BLaER1 (cell line): ENCODE results near the gene MAGI1.
"Not testable (repeated sequence)": the region's sequence is repeated elsewhere in the genome, so short reads cannot be mapped to it uniquely, and the experiment has no call there.

Source experiments
- H3K27ac ChIP-seq: shearing (Covaris generic); formaldehyde crosslinking; 2 replicates; pipeline ENCODE4 v1.8.1; 2022
- H3K27me3 ChIP-seq: shearing (Covaris generic); formaldehyde crosslinking; 2 replicates; pipeline ENCODE4 v1.8.1; 2022
- H3K36me3 ChIP-seq: shearing (Covaris generic); formaldehyde crosslinking; 2 replicates; pipeline ENCODE4 v1.8.1; 2022
- H3K4me1 ChIP-seq: shearing (Covaris generic); formaldehyde crosslinking; 2 replicates; pipeline ENCODE4 v1.8.1; 2022
- H3K4me2 ChIP-seq: shearing (Covaris generic); formaldehyde crosslinking; 2 replicates; pipeline ENCODE4 v1.8.1; 2022
- H3K4me3 ChIP-seq: shearing (Covaris generic); formaldehyde crosslinking; 2 replicates; pipeline ENCODE4 v1.8.1; 2022
- H3K9ac ChIP-seq: shearing (Covaris generic); formaldehyde crosslinking; 2 replicates; pipeline ENCODE4 v1.8.1; 2022
- H3K9me3 ChIP-seq: shearing (Covaris generic); formaldehyde crosslinking; 2 replicates; pipeline ENCODE4 v1.8.1; 2022
- H4K20me1 ChIP-seq: shearing (Covaris generic); formaldehyde crosslinking; 2 replicates; pipeline ENCODE4 v1.8.1; 2022
- Cebpa-rat ChIP-seq: shearing (Covaris generic); IDR thresholded peaks from 2 replicates; pipeline ENCODE4 v1.8.1; 2022

The MAGI1 gene

GRCh38 chr3:65524584-65524983, 514.1 kb downstream of the MAGI1 start:
- H4K20me1 ChIP-seq, result no peaks in the 10 kb centered on the region
- no peak overlapping the region for H3K9ac ChIP-seq
- peaks cover 16% of the 10 kb centered on the region; the same call in 1 of the 2 replicates for H3K36me3 ChIP-seq
- H3K4me1 ChIP-seq, result peaks cover 86% of the 10 kb centered on the region
- H3K4me2 ChIP-seq, result peak overlapping the region; percentile 82
- H3K4me3 ChIP-seq, result no peak overlapping the region
- peak overlapping the region; percentile 89 for H3K27ac ChIP-seq
- no peak for TF ChIP-seq Cebpa-rat
- no peaks in the 10 kb centered on the region for H3K27me3 ChIP-seq
- peaks cover 36% of the 10 kb centered on the region for H3K9me3 ChIP-seq

GRCh38 chr3:65523878-65524277, 514.8 kb downstream of the MAGI1 start:
- peak overlapping the region; percentile 82 for H3K4me2 ChIP-seq
- H3K9ac ChIP-seq, result peak overlapping the region; percentile 7

GRCh38 chr3:65521032-65521431, 517.7 kb downstream of the MAGI1 start:
- H3K9me3 ChIP-seq, result peaks cover 13% of the 10 kb centered on the region
- no peaks in the 10 kb centered on the region for H4K20me1 ChIP-seq
- TF ChIP-seq Cebpa-rat, result no peak
- peak overlapping the region; percentile 56 for H3K9ac ChIP-seq
- peak overlapping the region; percentile 89 for H3K27ac ChIP-seq
- H3K36me3 ChIP-seq, result peaks cover 10% of the 10 kb centered on the region; the same call in 1 of the 2 replicates
- H3K4me3 ChIP-seq, result 0 out of 2 replicates have a peak overlapping the region, but pooled peaks have one; percentile 37
- H3K4me2 ChIP-seq, result peak overlapping the region; percentile 82
- H3K27me3 ChIP-seq, result no peaks in the 10 kb centered on the region
- peaks cover 92% of the 10 kb centered on the region for H3K4me1 ChIP-seq

More at GRCh38 chr3:65523878-65524277, 514.8 kb downstream of the MAGI1 start:
- no peak for TF ChIP-seq Cebpa-rat
- Histone ChIP-seq H3K9me3 (peaks cover 35% of the 10 kb centered on the region), H3K4me1 (peaks cover 88% of the 10 kb centered on the region), H3K4me3 (no peak overlapping the region), H3K27me3 (no peaks in the 10 kb centered on the region), H3K36me3 (peaks cover 16% of the 10 kb centered on the region; the same call in 1 of the 2 replicates), H3K27ac (peak overlapping the region; percentile 89), H4K20me1 (no peaks in the 10 kb centered on the region)

GRCh38 chr3:65516998-65517397, 521.7 kb downstream of the MAGI1 start:
- Histone ChIP-seq H3K36me3 (0 out of 2 replicates have a peak, but pooled peaks cover 4% of the 10 kb centered on the region), H3K4me2 (peak overlapping the region; percentile 82), H3K4me3 (0 out of 2 replicates have a peak overlapping the region, but pooled peaks have one; percentile 12), H3K27me3 (no peaks in the 10 kb centered on the region), H3K9ac (no peak overlapping the region), H4K20me1 (no peaks in the 10 kb centered on the region), H3K4me1 (peaks cover 52% of the 10 kb centered on the region), H3K9me3 (peaks cover 12% of the 10 kb centered on the region), H3K27ac (peak overlapping the region; percentile 89)
- TF ChIP-seq Cebpa-rat, result no peak

GRCh38 chr3:65514317-65514716, 524.4 kb downstream of the MAGI1 start:
- H3K4me3 ChIP-seq, H3K27ac ChIP-seq, H4K20me1 ChIP-seq, H3K4me2 ChIP-seq, H3K36me3 ChIP-seq, H3K27me3 ChIP-seq, H3K9ac ChIP-seq: not testable (repeated sequence)
- Histone ChIP-seq H3K9me3 (peaks cover 16% of the 10 kb centered on the region), H3K4me1 (peaks cover 25% of the 10 kb centered on the region)

GRCh38 chr3:65509423-65509794, 529.3 kb downstream of the MAGI1 start:
- not testable (repeated sequence) for H3K4me3 ChIP-seq, H3K9ac ChIP-seq, H3K4me1 ChIP-seq, H3K4me2 ChIP-seq, H3K27me3 ChIP-seq, H3K27ac ChIP-seq, H3K36me3 ChIP-seq, H4K20me1 ChIP-seq
- peaks cover 35% of the 10 kb centered on the region for H3K9me3 ChIP-seq

GRCh38 chr3:65508750-65509422, 529.8 kb downstream of the MAGI1 start:
- Histone ChIP-seq H3K4me1 (peaks cover 7% of the 10 kb centered on the region), H3K27me3 (no peaks in the 10 kb centered on the region), H3K9me3 (peaks cover 35% of the 10 kb centered on the region), H4K20me1 (no peaks in the 10 kb centered on the region), H3K9ac (no peak overlapping the region), H3K36me3 (peaks cover 4% of the 10 kb centered on the region; the same call in 1 of the 2 replicates), H3K4me3 (no peak overlapping the region), H3K4me2 (no peak overlapping the region), H3K27ac (no peak overlapping the region)
- no peak for TF ChIP-seq Cebpa-rat

- Histone ChIP-seq H3K27me3 (no peaks in the 10 kb centered on the region), H4K20me1 (no peaks in the 10 kb centered on the region), H3K4me3 (no peak overlapping the region), H3K9ac (no peak overlapping the region), H3K4me2 (no peak overlapping the region), H3K4me1 (peaks cover 12% of the 10 kb centered on the region), H3K9me3 (peaks cover 35% of the 10 kb centered on the region), H3K27ac (no peak overlapping the region), H3K36me3 (peaks cover 4% of the 10 kb centered on the region; the same call in 1 of the 2 replicates)
- no peak for TF ChIP-seq Cebpa-rat
Observed at GRCh38 chr3:65507437-65507836, 531.3 kb downstream of the MAGI1 start.

GRCh38 chr3:65503776-65504175, 534.9 kb downstream of the MAGI1 start:
- TF ChIP-seq Cebpa-rat, result no peak

GRCh38 chr3:65502526-65502925, 536.2 kb downstream of the MAGI1 start:
- no peaks in the 10 kb centered on the region for H3K36me3 ChIP-seq
- H3K9me3 ChIP-seq, result peaks cover 19% of the 10 kb centered on the region
- 0 out of 2 replicates have a peak overlapping the region, but pooled peaks have one; percentile 11 for H3K9ac ChIP-seq
- H3K4me1 ChIP-seq, result peaks cover 60% of the 10 kb centered on the region
- H4K20me1 ChIP-seq, result no peaks in the 10 kb centered on the region
- no peak overlapping the region for H3K4me3 ChIP-seq
- H3K27me3 ChIP-seq, result no peaks in the 10 kb centered on the region
- no peak for TF ChIP-seq Cebpa-rat
- peak overlapping the region; percentile 54 for H3K27ac ChIP-seq
- H3K4me2 ChIP-seq, result peak overlapping the region; percentile 59

More at GRCh38 chr3:65503776-65504175, 534.9 kb downstream of the MAGI1 start:
- Histone ChIP-seq H4K20me1 (no peaks in the 10 kb centered on the region), H3K4me3 (no peak overlapping the region), H3K27me3 (no peaks in the 10 kb centered on the region), H3K4me2 (no peak overlapping the region), H3K9me3 (peaks cover 26% of the 10 kb centered on the region), H3K4me1 (peaks cover 48% of the 10 kb centered on the region), H3K36me3 (peaks cover under 1% of the 10 kb centered on the region; the same call in 1 of the 2 replicates), H3K27ac (no peak overlapping the region), H3K9ac (no peak overlapping the region)
